Measurements from ENCODE around the gene TBCD.
"Not testable (repeated sequence)": the region's sequence is repeated elsewhere in the genome, so short reads cannot be mapped to it uniquely, and the experiment has no call there.

Gene TBCD

DNA sequence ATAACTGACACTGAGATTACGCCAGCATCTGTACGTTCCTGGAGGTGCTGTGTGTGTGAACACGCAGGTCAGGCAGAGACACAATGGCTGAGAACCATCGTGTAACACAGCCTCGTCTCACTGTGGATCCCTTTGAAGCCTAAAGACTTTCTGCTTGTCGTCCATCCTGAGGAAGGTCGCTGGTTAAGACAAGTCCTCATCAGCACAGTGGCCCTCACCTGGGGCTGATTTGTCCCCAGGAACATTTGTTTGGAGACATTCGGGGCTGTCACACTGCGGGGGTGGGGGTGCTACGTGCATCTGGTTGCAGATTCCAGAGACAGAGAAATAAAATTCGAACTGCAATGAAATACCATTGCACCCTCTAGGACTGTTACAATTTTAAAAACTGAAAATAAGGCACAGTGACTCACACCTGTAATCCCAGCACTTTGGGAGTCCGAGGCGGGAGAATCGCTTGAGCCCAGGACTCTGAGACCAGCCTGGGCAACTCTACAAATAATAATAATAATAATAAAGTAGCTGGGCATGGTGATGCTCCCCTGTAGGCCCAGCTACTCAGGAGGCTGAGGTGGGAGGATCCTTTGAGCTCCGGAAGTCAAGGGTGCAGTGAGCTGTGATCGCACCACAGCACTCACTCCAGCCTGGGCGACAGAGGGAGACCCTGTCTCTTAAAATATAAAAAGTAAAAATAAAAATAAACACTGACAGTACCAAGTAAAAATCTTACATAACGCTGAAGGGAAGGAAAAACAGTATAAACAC is 215.6 kb downstream of the TBCD start:
- Histone ChIP-seq H3K4me1 (ENCODE audit: control insufficient read depth, insufficient read depth, low read length) (no peaks in the 10 kb centered on the region; the same call in 1 of the 2 replicates), H3K27ac (ENCODE audit: low read depth, low read length) (no peak overlapping the region), H3K9ac (ENCODE audit: low read depth, low read length) (no peak overlapping the region), H3K36me3 (ENCODE audit: control insufficient read depth, insufficient read depth, low read length) (no peaks in the 10 kb centered on the region), H3K4me3 (ENCODE audit: low read depth, low read length) (no peak overlapping the region), H3K27me3 (ENCODE audit: control insufficient read depth, insufficient read depth, low read length) (no peaks in the 10 kb centered on the region), H3K9me3 (ENCODE audit: control insufficient read depth, insufficient read depth, low read length) (peaks cover 8% of the 10 kb centered on the region)

DNA sequence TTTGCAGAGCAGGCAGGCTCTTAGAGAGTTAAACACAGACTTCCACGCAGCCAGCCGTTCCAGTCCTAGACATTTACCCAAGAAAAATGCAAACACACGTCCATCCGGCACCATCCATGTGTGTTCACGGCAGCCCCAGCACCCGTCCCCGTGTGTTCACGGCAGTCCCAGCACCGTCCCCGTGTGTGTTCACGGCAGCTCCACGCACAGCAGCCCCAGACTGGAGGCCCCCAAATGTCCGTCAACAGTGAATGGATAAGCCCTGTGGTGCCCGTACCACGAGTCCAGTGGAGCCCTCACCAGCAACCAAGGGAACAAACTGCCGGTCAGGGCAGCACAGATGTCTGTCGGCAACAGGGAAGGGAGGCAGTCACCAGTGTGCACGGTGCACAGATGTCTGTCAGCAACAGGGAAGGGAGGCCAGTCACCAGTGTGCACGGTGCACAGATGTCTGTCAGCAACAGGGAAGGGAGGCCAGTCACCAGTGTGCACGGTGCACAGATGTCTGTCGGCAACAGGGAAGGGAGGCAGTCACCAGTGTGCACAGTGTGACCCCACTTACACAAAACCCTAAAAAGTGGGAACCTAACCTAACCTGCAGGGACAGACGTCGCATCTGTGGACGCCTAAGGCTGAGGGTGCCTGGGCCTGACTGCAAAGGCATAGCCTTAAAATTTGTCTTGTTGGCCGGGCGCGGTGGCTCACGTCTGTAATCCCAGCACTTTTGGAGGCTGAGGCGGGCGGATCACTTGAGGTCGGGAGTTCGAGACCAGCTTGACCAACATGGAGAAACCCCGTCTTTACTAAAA is 216.4 kb downstream of the TBCD start:
- H3K9me3 ChIP-seq (ENCODE audit: control insufficient read depth, insufficient read depth, low read length), result peaks cover 13% of the 10 kb centered on the region
- not testable (repeated sequence) for H3K27ac ChIP-seq (ENCODE audit: low read depth, low read length); H3K4me3 ChIP-seq (ENCODE audit: low read depth, low read length); H3K9ac ChIP-seq (ENCODE audit: low read depth, low read length); H3K36me3 ChIP-seq (ENCODE audit: control insufficient read depth, insufficient read depth, low read length); H3K4me1 ChIP-seq (ENCODE audit: control insufficient read depth, insufficient read depth, low read length); H3K27me3 ChIP-seq (ENCODE audit: control insufficient read depth, insufficient read depth, low read length)

DNA sequence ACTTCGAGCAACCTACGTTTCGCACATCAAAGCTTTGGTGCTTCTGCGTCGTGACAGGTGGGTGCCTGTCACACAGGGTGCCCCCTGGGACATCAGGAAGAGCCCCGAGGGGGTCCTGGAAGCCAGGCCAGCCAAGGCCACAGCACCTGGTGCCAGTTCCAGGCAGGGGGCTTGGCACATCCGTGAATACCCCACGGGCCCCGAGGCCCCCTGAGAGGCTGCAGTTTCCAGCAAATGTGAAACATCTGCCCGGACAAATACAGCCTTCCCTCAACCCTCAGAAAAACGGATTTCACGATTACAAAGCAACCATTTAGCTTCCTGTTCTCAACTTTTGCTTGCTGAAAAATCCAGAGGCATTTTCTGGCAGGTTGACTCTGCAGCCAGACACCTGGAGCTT is 218.2 kb downstream of the TBCD start:
- Histone ChIP-seq H3K27ac (ENCODE audit: low read depth, low read length) (no peak overlapping the region), H3K4me1 (ENCODE audit: control insufficient read depth, insufficient read depth, low read length) (no peaks in the 10 kb centered on the region), H3K9me3 (ENCODE audit: control insufficient read depth, insufficient read depth, low read length) (peaks cover 13% of the 10 kb centered on the region), H3K4me3 (ENCODE audit: low read depth, low read length) (no peak overlapping the region), H3K36me3 (ENCODE audit: control insufficient read depth, insufficient read depth, low read length) (no peaks in the 10 kb centered on the region; the same call in 1 of the 2 replicates), H3K9ac (ENCODE audit: low read depth, low read length) (no peak overlapping the region), H3K27me3 (ENCODE audit: control insufficient read depth, insufficient read depth, low read length) (no peaks in the 10 kb centered on the region)

DNA sequence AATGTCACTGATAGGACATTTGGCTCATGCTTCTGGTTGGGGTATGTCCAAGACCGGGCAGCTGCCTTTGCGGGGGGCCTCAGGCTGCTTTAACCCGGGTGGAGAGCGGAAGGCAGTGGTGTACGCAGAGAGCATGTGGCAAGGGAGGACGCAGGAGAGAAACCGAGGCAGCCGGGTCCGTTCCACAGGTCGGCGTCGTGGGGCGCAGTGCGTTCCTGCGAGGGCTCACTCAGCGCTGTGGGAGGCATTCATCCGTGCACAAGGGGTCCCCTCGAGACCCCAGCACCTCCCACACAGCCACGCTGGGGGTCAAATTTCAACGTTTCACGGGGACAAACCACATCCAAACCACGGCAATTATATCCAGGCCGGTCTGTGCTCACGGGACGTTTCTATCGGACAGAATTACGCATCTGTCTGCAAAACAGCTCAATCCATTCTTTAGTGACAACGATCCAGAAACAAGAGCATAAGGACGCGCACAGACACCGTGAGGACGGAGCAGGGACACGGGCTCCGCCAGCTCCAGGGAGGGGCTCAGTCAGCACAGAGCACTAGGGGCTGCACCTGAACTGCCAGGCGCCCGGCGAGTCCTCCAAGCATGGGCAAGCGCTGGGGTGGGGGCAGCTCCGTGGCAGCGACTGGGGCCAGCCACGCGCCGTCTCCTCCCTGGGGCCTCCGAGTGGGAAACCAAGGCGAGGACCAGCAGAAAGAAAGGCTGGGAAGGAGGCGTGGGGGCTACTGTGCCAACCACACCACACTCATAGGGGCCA is 219.1 kb downstream of the TBCD start:
- Histone ChIP-seq H3K27ac (ENCODE audit: low read depth, low read length) (no peak overlapping the region), H3K9me3 (ENCODE audit: control insufficient read depth, insufficient read depth, low read length) (peaks cover 13% of the 10 kb centered on the region), H3K4me1 (ENCODE audit: control insufficient read depth, insufficient read depth, low read length) (no peaks in the 10 kb centered on the region), H3K4me3 (ENCODE audit: low read depth, low read length) (no peak overlapping the region), H3K27me3 (ENCODE audit: control insufficient read depth, insufficient read depth, low read length) (no peaks in the 10 kb centered on the region), H3K9ac (ENCODE audit: low read depth, low read length) (no peak overlapping the region), H3K36me3 (ENCODE audit: control insufficient read depth, insufficient read depth, low read length) (no peaks in the 10 kb centered on the region; the same call in 1 of the 2 replicates)

DNA sequence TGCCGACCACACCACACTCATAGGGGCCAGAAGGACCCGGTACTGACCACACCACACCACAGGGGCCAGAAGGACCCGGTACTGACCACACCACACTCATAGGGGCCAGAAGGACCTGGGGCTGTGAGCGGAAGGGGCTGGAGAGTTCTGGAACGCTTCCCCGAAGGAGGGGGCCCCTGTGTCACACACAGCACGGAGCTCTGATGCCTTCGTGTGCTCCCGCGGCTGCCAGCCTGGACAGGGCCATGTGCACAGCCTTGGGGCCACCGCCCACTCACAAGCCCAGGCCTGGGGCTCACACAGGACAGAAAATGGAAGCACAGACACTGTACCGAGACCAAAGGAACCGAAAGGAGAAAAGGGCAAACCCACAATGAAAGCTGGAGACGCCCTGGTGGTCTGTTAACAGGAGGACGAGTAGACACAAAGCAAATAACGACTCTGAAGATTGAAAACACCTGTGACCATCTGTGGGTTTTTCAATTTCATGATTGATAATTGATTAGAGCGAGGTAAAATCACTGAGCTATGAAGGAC is 221.0 kb downstream of the TBCD start:
- Histone ChIP-seq H3K4me1 (ENCODE audit: control insufficient read depth, insufficient read depth, low read length) (no peaks in the 10 kb centered on the region), H3K9ac (ENCODE audit: low read depth, low read length) (no peak overlapping the region), H3K9me3 (ENCODE audit: control insufficient read depth, insufficient read depth, low read length) (peaks cover 13% of the 10 kb centered on the region), H3K36me3 (ENCODE audit: control insufficient read depth, insufficient read depth, low read length) (no peaks in the 10 kb centered on the region; the same call in 1 of the 2 replicates), H3K27ac (ENCODE audit: low read depth, low read length) (no peak overlapping the region), H3K4me3 (ENCODE audit: low read depth, low read length) (no peak overlapping the region), H3K27me3 (ENCODE audit: control insufficient read depth, insufficient read depth, low read length) (no peaks in the 10 kb centered on the region)

DNA sequence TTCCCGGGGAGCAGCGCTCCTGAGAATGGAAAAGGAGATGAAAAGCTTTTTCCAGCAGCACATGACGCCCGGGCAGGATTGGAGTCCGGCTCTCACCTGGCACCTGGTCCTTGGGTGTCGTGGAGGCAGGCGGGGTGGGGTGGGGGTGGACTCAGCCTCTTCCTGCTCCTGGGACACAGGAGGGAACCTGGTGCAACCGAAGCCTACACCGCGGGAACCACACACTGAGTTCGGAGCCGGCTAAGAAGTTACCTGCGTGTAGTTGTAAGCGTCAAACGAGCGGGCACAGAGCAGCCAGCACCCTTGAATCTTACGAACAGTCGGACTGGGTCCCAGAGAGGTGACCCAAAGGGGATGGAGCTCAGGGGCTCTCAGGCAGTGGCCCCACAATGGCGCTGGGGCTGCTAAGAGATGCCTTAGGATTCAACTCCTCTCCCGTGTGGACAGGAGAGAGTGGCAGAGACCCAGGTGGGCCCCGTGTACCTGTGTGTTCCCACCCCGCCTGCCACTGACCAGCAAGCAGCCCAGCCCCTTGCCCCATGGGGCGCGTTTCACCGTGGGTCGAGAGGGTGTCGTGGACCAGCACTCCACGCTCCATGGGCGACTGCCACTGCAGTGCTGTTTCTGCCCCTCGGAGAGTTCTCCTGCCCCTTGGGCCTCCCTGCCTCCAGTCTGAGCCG is 221.7 kb downstream of the TBCD start:
- H3K9me3 ChIP-seq (ENCODE audit: control insufficient read depth, insufficient read depth, low read length), result peaks cover 13% of the 10 kb centered on the region
- no peak overlapping the region for H3K9ac ChIP-seq (ENCODE audit: low read depth, low read length)
- H3K36me3 ChIP-seq (ENCODE audit: control insufficient read depth, insufficient read depth, low read length), result no peaks in the 10 kb centered on the region; the same call in 1 of the 2 replicates
- H3K27me3 ChIP-seq (ENCODE audit: control insufficient read depth, insufficient read depth, low read length), result no peaks in the 10 kb centered on the region
- no peak overlapping the region for H3K27ac ChIP-seq (ENCODE audit: low read depth, low read length)
- no peaks in the 10 kb centered on the region for H3K4me1 ChIP-seq (ENCODE audit: control insufficient read depth, insufficient read depth, low read length)
- no peak overlapping the region for H3K4me3 ChIP-seq (ENCODE audit: low read depth, low read length)

DNA sequence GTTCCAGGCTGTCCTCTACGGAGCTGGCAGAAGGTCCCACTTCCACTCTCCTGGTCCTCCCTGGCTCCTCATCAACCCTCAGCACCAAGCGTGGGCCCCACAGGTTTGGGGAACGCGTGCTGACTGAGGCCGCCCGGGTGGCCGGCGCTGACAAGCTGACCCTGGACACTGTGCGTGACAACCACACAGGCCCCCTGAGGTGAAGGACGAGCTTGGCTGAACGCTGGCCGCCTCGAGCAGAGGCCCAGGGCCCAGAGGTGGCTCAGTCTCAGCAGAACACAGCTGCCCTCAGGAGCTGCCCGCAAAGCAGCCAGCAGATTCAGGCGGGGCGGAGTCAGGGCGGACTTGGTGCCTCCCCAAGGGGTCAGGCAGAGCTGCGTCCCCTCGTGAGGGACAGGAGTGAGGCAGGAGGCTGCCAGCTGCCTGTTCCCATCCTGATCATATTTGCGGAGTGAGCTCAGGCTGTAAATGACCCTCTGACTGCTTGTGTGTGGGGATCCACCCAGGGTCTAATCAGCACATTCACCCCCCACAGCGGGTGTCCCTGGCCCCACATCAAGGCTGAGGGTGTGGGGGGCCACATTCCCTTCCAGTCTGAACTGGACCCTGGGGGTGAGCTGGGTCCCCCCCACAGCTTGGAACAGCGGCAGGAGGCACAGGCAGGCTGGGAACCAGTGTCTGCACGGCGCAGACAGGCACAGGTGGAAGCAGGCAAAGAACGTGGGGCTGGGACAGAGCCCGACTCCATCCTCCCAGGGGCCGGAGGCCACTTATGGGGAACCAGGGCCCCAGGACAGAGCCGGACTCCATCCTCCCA is 222.5 kb downstream of the TBCD start:
- Histone ChIP-seq H3K36me3 (ENCODE audit: control insufficient read depth, insufficient read depth, low read length) (no peaks in the 10 kb centered on the region; the same call in 1 of the 2 replicates), H3K4me3 (ENCODE audit: low read depth, low read length) (no peak overlapping the region), H3K9ac (ENCODE audit: low read depth, low read length) (no peak overlapping the region), H3K27ac (ENCODE audit: low read depth, low read length) (no peak overlapping the region), H3K4me1 (ENCODE audit: control insufficient read depth, insufficient read depth, low read length) (no peaks in the 10 kb centered on the region), H3K9me3 (ENCODE audit: control insufficient read depth, insufficient read depth, low read length) (peaks cover 13% of the 10 kb centered on the region), H3K27me3 (ENCODE audit: control insufficient read depth, insufficient read depth, low read length) (no peaks in the 10 kb centered on the region)

DNA sequence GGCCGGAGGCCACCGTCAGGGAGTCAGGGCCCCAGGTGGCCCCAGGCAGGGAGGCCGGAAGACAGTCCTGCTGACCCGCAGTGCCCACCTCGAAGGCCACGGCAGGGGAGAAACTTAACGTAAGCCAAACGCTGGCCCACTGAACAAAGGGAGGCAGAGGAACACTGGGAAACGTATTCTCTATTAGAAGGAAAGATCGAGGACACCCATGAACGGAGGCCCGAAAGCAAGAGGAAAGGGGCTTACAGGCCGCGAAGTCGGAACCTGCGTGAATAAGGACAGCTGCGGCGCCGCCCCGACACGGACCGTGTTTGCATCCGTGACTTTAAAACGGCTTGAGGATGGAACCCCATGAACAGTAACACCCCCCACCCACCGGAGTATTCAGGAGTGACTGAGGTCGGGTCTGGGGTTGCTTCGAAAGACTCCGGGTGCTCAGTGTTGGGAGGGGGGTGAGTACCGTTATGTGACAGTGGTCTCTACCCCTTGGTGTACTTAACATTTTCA is 225.2 kb downstream of the TBCD start:
- no peak overlapping the region for H3K27ac ChIP-seq (ENCODE audit: low read depth, low read length)
- no peaks in the 10 kb centered on the region; the same call in 1 of the 2 replicates for H3K36me3 ChIP-seq (ENCODE audit: control insufficient read depth, insufficient read depth, low read length)

DNA sequence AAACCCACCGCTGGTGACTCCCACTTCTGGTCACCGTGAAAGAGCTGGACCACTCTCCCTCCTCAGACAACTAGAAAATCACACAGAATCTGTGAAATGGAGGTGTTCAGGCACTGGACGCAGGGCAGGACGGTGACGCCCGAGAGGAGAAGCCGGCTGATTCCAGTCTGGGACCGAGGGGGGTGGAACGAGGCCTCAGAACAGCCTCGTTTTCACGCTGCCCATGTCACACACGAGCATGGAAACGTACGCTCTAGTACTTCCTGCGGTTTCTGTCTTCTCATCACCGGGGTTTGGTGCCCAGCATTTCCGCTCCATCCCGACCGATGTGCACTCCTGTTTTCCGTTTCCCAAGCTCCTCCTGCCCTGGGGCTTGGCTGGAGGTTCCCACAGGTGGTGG is 225.7 kb downstream of the TBCD start:
- Histone ChIP-seq H3K4me1 (ENCODE audit: control insufficient read depth, insufficient read depth, low read length) (no peaks in the 10 kb centered on the region; the same call in none of the 2 replicates), H3K9ac (ENCODE audit: low read depth, low read length) (no peak overlapping the region), H3K27me3 (ENCODE audit: control insufficient read depth, insufficient read depth, low read length) (no peaks in the 10 kb centered on the region), H3K9me3 (ENCODE audit: control insufficient read depth, insufficient read depth, low read length) (0 out of 2 replicates have a peak, but pooled peaks cover 5% of the 10 kb centered on the region), H3K36me3 (ENCODE audit: control insufficient read depth, insufficient read depth, low read length) (no peaks in the 10 kb centered on the region; the same call in 1 of the 2 replicates), H3K27ac (ENCODE audit: low read depth, low read length) (no peak overlapping the region), H3K4me3 (ENCODE audit: low read depth, low read length) (no peak overlapping the region)

More for the DNA sequence above, 225.2 kb downstream of the TBCD start:
- Histone ChIP-seq H3K4me3 (ENCODE audit: low read depth, low read length) (no peak overlapping the region), H3K4me1 (ENCODE audit: control insufficient read depth, insufficient read depth, low read length) (no peaks in the 10 kb centered on the region; the same call in none of the 2 replicates), H3K9me3 (ENCODE audit: control insufficient read depth, insufficient read depth, low read length) (0 out of 2 replicates have a peak, but pooled peaks cover 5% of the 10 kb centered on the region), H3K27me3 (ENCODE audit: control insufficient read depth, insufficient read depth, low read length) (no peaks in the 10 kb centered on the region), H3K9ac (ENCODE audit: low read depth, low read length) (no peak overlapping the region)
